ENCODE measurements around the gene ARHGEF28. TPM values are rescaled to one million over a fixed set of nuclear protein-coding genes. Genes with fewer than 3 reads are reported as not detected.

The ARHGEF28 gene
- total and polyA plus RNA-seq, 2 of the 13 experiments (the other 11 are each of a cell fraction or from before 2014, with no cell fraction given) = 17.4 to 34.1 TPM

- DNase-seq (ENCODE audit: low spot score) = no peak
- Histone ChIP-seq H3K4me3 (replicated peaks in 1 of 3; ENCODE audit: insufficient read depth in 1 of 3, low read depth in 2 of 3, low read length in 3 of 3) (no peak overlapping the region), H4K20me1 (ENCODE audit: insufficient read depth, low read length) (no peaks in the 10 kb centered on the region), H3K4me1 (ENCODE audit: insufficient read depth, low read length) (no peaks in the 10 kb centered on the region), H3K27me3 (ENCODE audit: control insufficient read depth in 1 of 2, insufficient read depth in 2 of 2, low read length in 2 of 2) (no peaks in the 10 kb centered on the region), H3K79me2 (ENCODE audit: insufficient read depth, low read length) (no peaks in the 10 kb centered on the region), H3K9ac (ENCODE audit: insufficient read depth, low read depth, low read length) (no peak overlapping the region), H3K4me2 (ENCODE audit: low read depth, low read length) (no peak overlapping the region), H3K9me3 (ENCODE audit: low read length) (no peaks in the 10 kb centered on the region), H3K36me3 (replicated peaks in 1 of 2; ENCODE audit: control insufficient read depth in 1 of 2, insufficient read depth in 2 of 2, low read length in 2 of 2) (no peaks in the 10 kb centered on the region), H2AFZ (ENCODE audit: low read length) (no peak overlapping the region), H3K27ac (ENCODE audit: extremely low read length, insufficient read depth, low read length) (no peak overlapping the region)
- intact Hi-C loops (cut with micrococcal nuclease; ENCODE audit: unreplicated experiment) (no loop called here), in situ Hi-C loops (cut with HindIII; ENCODE audit: extremely low pct_ligation_motif_present, low pct_unique_long_range_greater_than_20kb) (no loop called here)
- POLR2A ChIA-PET = no interaction called here
- no peak for FAIRE-seq
- CTCF ChIA-PET (ENCODE audit: low intra/inter-chr PET ratio, low total read pairs) = no interaction called here
- no TSS peak for BruUV-seq (replicated peaks)
- WGBS (ENCODE audit: low lambda C conversion rate) = 23% methylated on average over 2 of the region's 2 CpGs
- ATAC-seq = no peak
- TF ChIP-seq LRRFIP1 (CRISPR knock-in tag; conservative IDR thresholded peaks at IDR 0.05) (no peak), SMAD1 (CRISPR knock-in tag; IDR thresholded peaks at IDR 0.05; ENCODE audit: borderline replicate concordance, low read depth) (no peak), PITX1 (CRISPR knock-in tag; IDR thresholded peaks at IDR 0.05) (no peak), NFAT5 (CRISPR knock-in tag; IDR thresholded peaks at IDR 0.05) (no peak), CREBL2 (CRISPR knock-in tag; IDR thresholded peaks at IDR 0.05; ENCODE audit: borderline replicate concordance) (no peak), BHLHE40 (IDR thresholded peaks at IDR 0.05; ENCODE audit: low read length) (no peak), JARID2 (CRISPR knock-in tag; IDR thresholded peaks at IDR 0.05; ENCODE audit: insufficient replicate concordance) (no peak), ATF1 (CRISPR knock-in tag; IDR thresholded peaks at IDR 0.05) (no peak), NFYB (CRISPR knock-in tag; IDR thresholded peaks at IDR 0.05) (no peak), MAFG (CRISPR knock-in tag; IDR thresholded peaks at IDR 0.05) (no peak), EEA1 (CRISPR knock-in tag; IDR thresholded peaks at IDR 0.05; ENCODE audit: borderline replicate concordance) (no peak), ZNF430 (CRISPR knock-in tag; IDR thresholded peaks at IDR 0.05) (no peak)
- TF ChIP-seq, protein P1, sequence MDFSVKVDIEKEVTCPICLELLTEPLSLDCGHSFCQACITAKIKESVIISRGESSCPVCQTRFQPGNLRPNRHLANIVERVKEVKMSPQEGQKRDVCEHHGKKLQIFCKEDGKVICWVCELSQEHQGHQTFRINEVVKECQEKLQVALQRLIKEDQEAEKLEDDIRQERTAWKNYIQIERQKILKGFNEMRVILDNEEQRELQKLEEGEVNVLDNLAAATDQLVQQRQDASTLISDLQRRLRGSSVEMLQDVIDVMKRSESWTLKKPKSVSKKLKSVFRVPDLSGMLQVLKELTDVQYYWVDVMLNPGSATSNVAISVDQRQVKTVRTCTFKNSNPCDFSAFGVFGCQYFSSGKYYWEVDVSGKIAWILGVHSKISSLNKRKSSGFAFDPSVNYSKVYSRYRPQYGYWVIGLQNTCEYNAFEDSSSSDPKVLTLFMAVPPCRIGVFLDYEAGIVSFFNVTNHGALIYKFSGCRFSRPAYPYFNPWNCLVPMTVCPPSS (IDR thresholded peaks at IDR 0.05) = no peak
- TF ChIP-seq, protein P2, sequence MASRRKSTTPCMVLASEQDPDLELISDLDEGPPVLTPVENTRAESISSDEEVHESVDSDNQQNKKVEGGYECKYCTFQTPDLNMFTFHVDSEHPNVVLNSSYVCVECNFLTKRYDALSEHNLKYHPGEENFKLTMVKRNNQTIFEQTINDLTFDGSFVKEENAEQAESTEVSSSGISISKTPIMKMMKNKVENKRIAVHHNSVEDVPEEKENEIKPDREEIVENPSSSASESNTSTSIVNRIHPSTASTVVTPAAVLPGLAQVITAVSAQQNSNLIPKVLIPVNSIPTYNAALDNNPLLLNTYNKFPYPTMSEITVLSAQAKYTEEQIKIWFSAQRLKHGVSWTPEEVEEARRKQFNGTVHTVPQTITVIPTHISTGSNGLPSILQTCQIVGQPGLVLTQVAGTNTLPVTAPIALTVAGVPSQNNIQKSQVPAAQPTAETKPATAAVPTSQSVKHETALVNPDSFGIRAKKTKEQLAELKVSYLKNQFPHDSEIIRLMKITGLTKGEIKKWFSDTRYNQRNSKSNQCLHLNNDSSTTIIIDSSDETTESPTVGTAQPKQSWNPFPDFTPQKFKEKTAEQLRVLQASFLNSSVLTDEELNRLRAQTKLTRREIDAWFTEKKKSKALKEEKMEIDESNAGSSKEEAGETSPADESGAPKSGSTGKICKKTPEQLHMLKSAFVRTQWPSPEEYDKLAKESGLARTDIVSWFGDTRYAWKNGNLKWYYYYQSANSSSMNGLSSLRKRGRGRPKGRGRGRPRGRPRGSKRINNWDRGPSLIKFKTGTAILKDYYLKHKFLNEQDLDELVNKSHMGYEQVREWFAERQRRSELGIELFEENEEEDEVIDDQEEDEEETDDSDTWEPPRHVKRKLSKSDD (CRISPR knock-in tag; IDR thresholded peaks at IDR 0.05; ENCODE audit: low read depth) = no peak
Measured at GRCh38 chr5:73958037-73958436, 332.0 kb downstream of the ARHGEF28 start.
